8988T (cell line): Measurements from ENCODE around the gene ASTN2.

ENCODE experiments used
- DNase-seq: peaks from one replicate; pipeline ENCODE4 v3.0.0; 2011

Gene ASTN2

GRCh38 chr9:116589392-116590354 lies 825.2 kb downstream of the ASTN2 start:
- DNase-seq = peak; percentile 36

- no peak for DNase-seq
These were observed 826.9 kb downstream of the ASTN2 start for GRCh38 chr9:116587919-116588318.

- DNase-seq = no peak
These were observed 829.0 kb downstream of the ASTN2 start for GRCh38 chr9:116585896-116586295.

GRCh38 chr9:116585204-116585603 lies 829.7 kb downstream of the ASTN2 start:
- DNase-seq = no peak

GRCh38 chr9:116580853-116581252 lies 834.0 kb downstream of the ASTN2 start:
- no peak for DNase-seq

GRCh38 chr9:116576386-116576785 lies 838.5 kb downstream of the ASTN2 start:
- DNase-seq = no peak

GRCh38 chr9:116574027-116574679 lies 840.7 kb downstream of the ASTN2 start:
- DNase-seq = no peak

GRCh38 chr9:116572095-116572748 lies 842.6 kb downstream of the ASTN2 start:
- DNase-seq = peak; percentile 42

GRCh38 chr9:116569111-116569510 lies 845.7 kb downstream of the ASTN2 start:
- DNase-seq = no peak

GRCh38 chr9:116566677-116567488 lies 848.0 kb downstream of the ASTN2 start:
- DNase-seq = no peak

- no peak for DNase-seq
These were observed 848.9 kb downstream of the ASTN2 start for GRCh38 chr9:116565986-116566385.

GRCh38 chr9:116564266-116564793 lies 850.5 kb downstream of the ASTN2 start:
- no peak for DNase-seq

- no peak for DNase-seq
These were observed 855.9 kb downstream of the ASTN2 start for GRCh38 chr9:116558818-116559540.

- DNase-seq = no peak
These were observed 856.8 kb downstream of the ASTN2 start for GRCh38 chr9:116558035-116558434.

- no peak for DNase-seq
These were observed 859.2 kb downstream of the ASTN2 start for GRCh38 chr9:116555556-116556155.

GRCh38 chr9:116555119-116555518 lies 859.7 kb downstream of the ASTN2 start:
- no peak for DNase-seq

- DNase-seq = no peak
These were observed 864.0 kb downstream of the ASTN2 start for GRCh38 chr9:116550696-116551436.

- DNase-seq = no peak
These were observed 864.8 kb downstream of the ASTN2 start for GRCh38 chr9:116549786-116550660.

- peak; percentile 52 for DNase-seq
These were observed 865.7 kb downstream of the ASTN2 start for GRCh38 chr9:116549061-116549664.
